T-helper 17 cell (primary cell): ENCODE measurements around the gene HIPK3. TPM values are rescaled to one million over a fixed set of nuclear protein-coding genes. Genes with fewer than 3 reads are reported as not detected.
"Not testable (repeated sequence)": the region's sequence is repeated elsewhere in the genome, so short reads cannot be mapped to it uniquely, and the experiment has no call there.

ENCODE experiments used
- ATAC-seq: fragments of 150-1000 bp; cut with Tn5 transposase; 2 replicates; pipeline ENCODE4 v1.10.0; 2021; ENCODE audit warnings: mild to moderate bottlenecking, moderate library complexity
- DNase-seq, 3 donors: peaks; one replicate each; pipeline versions ENCODE4 v3.0.0 to v3.0.0-alpha.2; 2020 to 2021
- H3K9me3 ChIP-seq: one replicate; pipeline ENCODE4 v1.7.0; 2013; ENCODE audit warnings: low read length, mild to moderate bottlenecking; ENCODE audit not compliant: control insufficient read depth, poor library complexity, severe bottlenecking
- H3K27ac Mint-ChIP-seq: one replicate; pipeline ENCODE4 v1.8.0; 2022; ENCODE audit warnings: mild to moderate bottlenecking, moderate library complexity, mixed read lengths
- H3K27me3 Mint-ChIP-seq: one replicate; pipeline ENCODE4 v1.8.0; 2022; ENCODE audit warnings: mixed read lengths
- H3K36me3 Mint-ChIP-seq: one replicate; pipeline ENCODE4 v1.8.0; 2022; ENCODE audit warnings: low read depth, mixed read lengths
- H3K4me1 Mint-ChIP-seq: one replicate; pipeline ENCODE4 v1.8.0; 2022; ENCODE audit warnings: mild to moderate bottlenecking, mixed read lengths
- H3K4me3 Mint-ChIP-seq: one replicate; pipeline ENCODE4 v1.8.0; 2022; ENCODE audit warnings: mild to moderate bottlenecking, moderate library complexity, mixed read lengths
- total RNA-seq, 4 donors: library from RNA in 2 of 4; stranded (reverse) in 2 of 4; gene quantifications; one replicate each; pipeline ENCODE4 v1.2.3 and lab custom pipeline; 2022 to 2026

HIPK3 gene
- total RNA-seq, 2 donors from 2014 or later: 59.7 to 64.1 TPM

- no peaks in the 10 kb centered on the region for H3K9me3 ChIP-seq
- ATAC-seq (no peak), DNase-seq (no peak)
- Mint-ChIP-seq H3K27ac (peak overlapping the region; percentile 19), H3K4me1 (peaks cover 27% of the 10 kb centered on the region), H3K36me3 (peaks cover 7% of the 10 kb centered on the region), H3K4me3 (no peak overlapping the region), H3K27me3 (no peaks in the 10 kb centered on the region)
Observed at GRCh38 chr11:33294797-33295196, 37.6 kb downstream of the HIPK3 start.

DNA sequence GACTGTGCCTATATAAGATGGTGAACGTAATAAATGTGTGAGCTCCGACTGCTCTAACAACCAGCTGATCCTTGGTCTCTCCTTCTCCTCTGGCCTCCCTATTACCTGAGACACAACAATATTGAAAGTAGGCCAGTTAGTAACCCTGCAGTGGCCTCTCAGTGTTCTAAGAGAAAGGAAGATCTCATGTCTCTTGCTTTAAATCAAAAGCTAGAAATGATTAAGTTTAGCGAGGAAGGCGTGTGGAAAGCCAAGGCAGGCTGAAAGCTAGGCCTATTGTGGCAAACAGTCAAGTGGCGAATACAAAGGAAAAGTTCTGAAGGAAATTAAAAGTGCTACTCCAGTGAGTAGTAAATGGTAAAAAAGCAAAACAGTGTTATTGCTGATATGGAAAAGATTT, 39.5 kb downstream of the HIPK3 start:
- DNase-seq: no peak
- ATAC-seq: no peak
- Mint-ChIP-seq H3K27ac (peak overlapping the region; percentile 27), H3K4me3 (peak overlapping the region; percentile 46), H3K36me3 (peaks cover 7% of the 10 kb centered on the region), H3K4me1 (peaks cover 25% of the 10 kb centered on the region), H3K27me3 (no peaks in the 10 kb centered on the region)
- no peaks in the 10 kb centered on the region for H3K9me3 ChIP-seq

DNA sequence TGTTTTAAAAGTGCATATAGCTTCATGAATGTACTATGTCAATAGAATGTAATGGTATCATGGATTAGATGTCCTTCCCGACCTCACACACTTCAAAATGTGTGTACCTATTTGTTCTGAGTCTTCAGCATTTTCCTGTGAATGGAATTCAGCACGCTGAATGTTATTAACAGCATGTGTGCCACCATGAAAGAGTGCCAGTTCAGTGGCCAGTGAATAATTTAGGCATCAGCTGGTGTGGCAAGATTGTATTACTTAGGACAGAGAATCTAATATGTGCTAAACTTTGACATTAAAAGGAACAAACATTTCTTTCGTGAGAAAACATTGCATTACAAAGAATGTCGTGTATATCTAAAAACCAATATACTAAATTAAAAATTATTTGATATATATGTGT, 46.4 kb downstream of the HIPK3 start:
- Mint-ChIP-seq H3K4me3 (no peak overlapping the region), H3K4me1 (peaks cover 19% of the 10 kb centered on the region)

GRCh38 chr11:33306821-33307220, 49.6 kb downstream of the HIPK3 start:
- not testable (repeated sequence) for ATAC-seq
- peaks cover 30% of the 10 kb centered on the region for H3K4me1 Mint-ChIP-seq

More for the DNA sequence above, 46.4 kb downstream of the HIPK3 start:
- H3K36me3 Mint-ChIP-seq: no peaks in the 10 kb centered on the region
- DNase-seq (no peak), ATAC-seq (no peak)
- H3K9me3 ChIP-seq: no peaks in the 10 kb centered on the region
- H3K27me3 Mint-ChIP-seq: no peaks in the 10 kb centered on the region
- H3K27ac Mint-ChIP-seq: no peak overlapping the region

GRCh38 chr11:33307984-33308383, 50.8 kb downstream of the HIPK3 start:
- no peak for DNase-seq
- H3K4me3 Mint-ChIP-seq: no peak overlapping the region
- no peaks in the 10 kb centered on the region for H3K27me3 Mint-ChIP-seq
- H3K9me3 ChIP-seq: no peaks in the 10 kb centered on the region
- peaks cover 32% of the 10 kb centered on the region for H3K4me1 Mint-ChIP-seq
- ATAC-seq: no peak
- no peaks in the 10 kb centered on the region for H3K36me3 Mint-ChIP-seq
- H3K27ac Mint-ChIP-seq: peak overlapping the region; percentile 53

More at GRCh38 chr11:33306821-33307220, 49.6 kb downstream of the HIPK3 start:
- H3K4me3 Mint-ChIP-seq: peak overlapping the region; percentile 28
- H3K9me3 ChIP-seq, H3K27ac Mint-ChIP-seq, H3K36me3 Mint-ChIP-seq, H3K27me3 Mint-ChIP-seq, DNase-seq: not testable (repeated sequence)

- no peaks in the 10 kb centered on the region for H3K9me3 ChIP-seq
- Mint-ChIP-seq H3K4me3 (no peak overlapping the region), H3K4me1 (peaks cover 32% of the 10 kb centered on the region), H3K27me3 (no peaks in the 10 kb centered on the region), H3K36me3 (no peaks in the 10 kb centered on the region), H3K27ac (peak overlapping the region; percentile 53)
- ATAC-seq: no peak
- no peak for DNase-seq
Observed at GRCh38 chr11:33309118-33309517, 51.9 kb downstream of the HIPK3 start.

- Mint-ChIP-seq H3K4me1 (peaks cover 37% of the 10 kb centered on the region), H3K27ac (no peak overlapping the region), H3K27me3 (no peaks in the 10 kb centered on the region), H3K36me3 (no peaks in the 10 kb centered on the region), H3K4me3 (no peak overlapping the region)
- ATAC-seq (no peak), DNase-seq (no peak)
- H3K9me3 ChIP-seq: no peaks in the 10 kb centered on the region
Observed at GRCh38 chr11:33310720-33311500, 53.7 kb downstream of the HIPK3 start.

GRCh38 chr11:33311680-33312079, 54.5 kb downstream of the HIPK3 start:
- DNase-seq (no peak), ATAC-seq (no peak)
- H3K9me3 ChIP-seq: no peaks in the 10 kb centered on the region
- H3K36me3 Mint-ChIP-seq: no peaks in the 10 kb centered on the region
- H3K27ac Mint-ChIP-seq: no peak overlapping the region
- H3K27me3 Mint-ChIP-seq: no peaks in the 10 kb centered on the region
- no peak overlapping the region for H3K4me3 Mint-ChIP-seq
- H3K4me1 Mint-ChIP-seq: peaks cover 37% of the 10 kb centered on the region

DNA sequence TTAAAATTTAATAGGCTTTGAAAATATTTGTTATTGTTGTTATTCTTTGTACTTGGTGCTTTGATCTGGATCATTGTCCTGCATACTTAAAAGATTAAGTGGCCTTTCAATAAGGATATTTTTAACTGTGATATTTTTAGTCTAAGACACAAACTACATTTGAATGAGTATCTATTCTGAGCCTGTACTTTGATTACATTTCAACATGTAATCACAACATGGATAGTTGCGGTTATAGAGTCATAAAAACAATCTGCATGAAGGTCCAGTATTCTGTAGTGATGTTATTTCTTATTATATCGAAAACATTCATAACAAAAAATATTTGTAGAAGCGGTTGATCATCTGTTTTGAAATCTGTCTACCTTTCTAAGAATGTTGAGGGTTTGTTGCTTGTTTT, 58.6 kb downstream of the HIPK3 start:
- Mint-ChIP-seq H3K27me3 (no peaks in the 10 kb centered on the region), H3K27ac (peak overlapping the region; percentile 8), H3K4me1 (peaks cover 20% of the 10 kb centered on the region), H3K4me3 (no peak overlapping the region), H3K36me3 (no peaks in the 10 kb centered on the region)
- H3K9me3 ChIP-seq: no peaks in the 10 kb centered on the region
- no peak for DNase-seq
- ATAC-seq: no peak

GRCh38 chr11:33317662-33318061, 60.5 kb downstream of the HIPK3 start:
- Mint-ChIP-seq H3K36me3 (no peaks in the 10 kb centered on the region), H3K27me3 (no peaks in the 10 kb centered on the region), H3K27ac (no peak overlapping the region), H3K4me1 (peaks cover 18% of the 10 kb centered on the region), H3K4me3 (no peak overlapping the region)
- ATAC-seq: no peak
- H3K9me3 ChIP-seq: no peaks in the 10 kb centered on the region
- DNase-seq: no peak

GRCh38 chr11:33320016-33320813, 63.0 kb downstream of the HIPK3 start:
- ATAC-seq (no peak), DNase-seq (no peak)
- no peaks in the 10 kb centered on the region for H3K27me3 Mint-ChIP-seq
- H3K4me1 Mint-ChIP-seq: peaks cover 28% of the 10 kb centered on the region
- no peaks in the 10 kb centered on the region for H3K9me3 ChIP-seq
- no peaks in the 10 kb centered on the region for H3K36me3 Mint-ChIP-seq
- H3K4me3 Mint-ChIP-seq: no peak overlapping the region
- no peak overlapping the region for H3K27ac Mint-ChIP-seq

DNA sequence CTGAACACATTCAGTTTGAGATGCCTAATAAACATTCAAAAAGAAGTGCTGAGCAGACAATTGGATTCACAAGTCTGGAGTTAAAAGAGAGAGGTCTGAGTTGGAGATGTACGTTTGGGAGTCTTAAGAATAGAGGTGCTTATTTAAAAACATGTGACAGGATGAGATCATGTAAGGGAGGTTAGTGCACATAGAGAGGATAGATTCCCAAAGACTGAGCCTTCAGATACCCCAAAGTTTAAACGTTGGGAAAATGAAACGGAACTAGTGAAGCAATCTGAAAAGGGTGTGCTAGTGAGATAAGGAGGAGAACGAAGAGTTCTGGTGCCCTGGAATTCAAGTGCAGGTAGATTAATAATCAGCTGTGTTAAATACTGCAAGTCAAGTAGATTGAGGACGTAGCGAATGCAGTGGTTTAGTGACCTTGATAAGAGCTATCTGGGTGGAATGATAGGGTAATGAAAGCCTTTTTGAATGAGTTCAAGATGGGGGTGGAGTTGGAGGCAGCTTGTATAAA, 63.7 kb downstream of the HIPK3 start:
- H3K27ac Mint-ChIP-seq: no peak overlapping the region
- H3K27me3 Mint-ChIP-seq: no peaks in the 10 kb centered on the region
- no peaks in the 10 kb centered on the region for H3K36me3 Mint-ChIP-seq
- H3K4me1 Mint-ChIP-seq: peaks cover 25% of the 10 kb centered on the region
- no peak overlapping the region for H3K4me3 Mint-ChIP-seq
- H3K9me3 ChIP-seq: no peaks in the 10 kb centered on the region
- ATAC-seq (no peak), DNase-seq (no peak)

GRCh38 chr11:33321422-33321821, 64.2 kb downstream of the HIPK3 start:
- H3K27ac Mint-ChIP-seq: no peak overlapping the region
- DNase-seq (no peak), ATAC-seq (no peak)
- no peak overlapping the region for H3K4me3 Mint-ChIP-seq
- no peaks in the 10 kb centered on the region for H3K36me3 Mint-ChIP-seq
- H3K9me3 ChIP-seq: no peaks in the 10 kb centered on the region
- H3K4me1 Mint-ChIP-seq: peaks cover 29% of the 10 kb centered on the region
- H3K27me3 Mint-ChIP-seq: no peaks in the 10 kb centered on the region
